Effector CD4-positive, alpha-beta T cell (primary cell): Measurements from ENCODE around the gene MCF2L.
A peak's percentile ranks its signal among the peaks of the same experiment; 100 is the strongest.
"Not testable (repeated sequence)": the region's sequence is repeated elsewhere in the genome, so short reads cannot be mapped to it uniquely, and the experiment has no call there.

Experiments
- DNase-seq: peaks from one replicate; pipeline ENCODE4 v3.0.0-alpha.2; 2020
- total RNA-seq: gene quantifications from one replicate; lab custom pipeline; 2026; lab: John Stamatoyannopoulos, UW

The MCF2L gene
- total RNA-seq: 23.1 reads per million, percentile 50 among the genes with 10 or more reads in this experiment

DNA sequence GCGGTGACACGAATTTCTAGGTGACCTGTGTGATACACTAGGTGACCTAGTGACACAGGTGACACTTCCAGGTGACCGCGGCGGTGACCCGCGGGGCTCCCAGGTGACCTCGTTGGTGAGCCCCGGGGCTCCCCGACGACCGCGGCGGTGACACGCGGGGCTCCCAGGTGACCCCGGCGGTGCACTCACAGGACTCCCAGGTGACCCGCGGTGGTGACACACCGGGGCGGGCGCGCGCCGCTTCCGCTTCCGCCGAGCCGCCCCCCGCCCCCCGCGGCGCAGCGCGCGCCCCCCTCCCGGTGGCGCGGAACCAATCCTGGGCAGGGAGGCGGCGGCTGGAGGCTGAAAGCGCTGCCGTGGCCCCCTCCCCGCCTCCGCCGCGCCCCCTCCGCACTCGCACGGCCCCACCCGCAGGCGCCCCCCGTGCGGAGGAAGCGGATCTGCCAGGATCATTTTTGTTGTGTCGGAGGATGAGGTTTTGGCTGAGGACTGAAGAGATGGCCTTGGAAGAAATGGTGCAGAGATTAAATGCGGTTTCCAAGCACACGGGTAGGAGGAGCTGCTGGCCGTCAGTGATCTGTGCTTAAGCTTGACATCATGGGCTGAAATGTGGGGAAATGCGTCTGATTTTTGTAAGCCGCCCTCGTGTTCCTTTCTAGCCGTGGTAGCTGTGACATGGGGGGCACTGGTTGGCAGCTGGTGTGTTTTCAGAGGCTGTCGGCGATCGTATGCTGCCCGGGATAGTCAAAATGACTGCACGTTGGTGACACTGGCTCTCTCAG, at the start of gene MCF2L:
Gene MCF2L, plus strand, starts transcription at position 305 of the 782 bp plus-strand sequence. Its CDS starts 166 bp downstream, at position 471.
- DNase-seq: peak; percentile 56

GRCh38 chr13:112923962-112924361, 45.1 kb upstream of the MCF2L start:
- no peak for DNase-seq

DNA sequence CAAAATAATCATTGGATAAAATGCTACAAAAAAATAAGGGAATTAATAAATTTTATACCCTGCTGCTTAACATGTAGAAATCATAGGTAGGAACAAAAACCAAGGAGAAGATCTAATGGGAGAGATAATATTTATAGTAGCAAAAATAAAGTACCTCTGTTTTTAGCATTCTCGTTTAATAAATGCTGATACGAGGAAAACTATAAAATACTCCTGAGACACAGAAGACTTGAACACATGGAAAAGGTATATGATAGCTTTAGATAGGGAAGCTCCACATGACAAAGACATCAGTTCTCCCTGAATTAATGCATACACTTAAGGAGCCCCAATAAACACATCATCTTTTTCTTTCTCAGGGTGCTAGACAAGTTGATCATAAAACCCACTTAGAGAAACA, 44.6 kb upstream of the MCF2L start:
- DNase-seq: no peak

GRCh38 chr13:112926003-112926402, 43.0 kb upstream of the MCF2L start:
- DNase-seq: no peak

- no peak for DNase-seq
Observed at GRCh38 chr13:112926993-112927392, 42.0 kb upstream of the MCF2L start.

GRCh38 chr13:112928020-112928971, 40.7 kb upstream of the MCF2L start:
- DNase-seq: no peak

DNA sequence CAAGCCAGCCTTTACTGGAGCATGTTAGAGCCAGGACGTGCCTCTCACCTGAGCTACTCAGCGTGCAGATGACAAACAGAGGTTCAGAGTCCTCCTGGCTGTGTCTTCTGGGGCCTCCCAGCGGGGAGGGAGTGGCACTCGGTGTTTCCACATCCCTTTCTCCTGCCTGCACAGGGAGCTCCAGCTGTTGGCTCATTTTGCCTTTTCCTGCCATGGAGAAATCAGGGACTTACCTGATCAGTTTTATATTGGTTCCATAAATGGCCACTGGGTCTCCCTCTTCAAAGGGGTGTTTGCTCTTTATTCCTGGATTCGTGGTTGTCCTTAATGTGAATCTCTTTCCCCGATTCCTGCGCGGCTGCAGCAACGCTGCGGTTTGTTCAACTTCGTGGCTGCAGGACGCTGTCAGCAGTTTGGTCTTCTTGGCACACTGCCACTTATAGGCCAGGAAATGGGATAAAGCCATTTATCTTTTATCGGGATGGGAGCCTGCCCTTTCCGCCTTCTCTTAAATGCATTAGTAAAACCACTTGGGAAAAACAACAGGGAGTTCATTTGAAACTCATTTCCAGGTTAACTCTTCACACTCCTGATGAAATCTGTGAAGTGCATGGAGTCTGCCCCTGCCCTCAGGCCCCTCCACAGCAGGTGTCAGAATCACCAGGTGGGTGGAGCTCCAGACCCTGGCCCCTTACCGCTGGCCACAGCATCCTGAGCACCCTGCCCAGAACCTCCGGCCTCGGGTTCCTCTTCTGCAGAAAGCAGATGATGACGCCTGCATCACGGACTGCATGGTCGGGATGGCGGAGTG, 39.8 kb upstream of the MCF2L start:
- no peak for DNase-seq

DNA sequence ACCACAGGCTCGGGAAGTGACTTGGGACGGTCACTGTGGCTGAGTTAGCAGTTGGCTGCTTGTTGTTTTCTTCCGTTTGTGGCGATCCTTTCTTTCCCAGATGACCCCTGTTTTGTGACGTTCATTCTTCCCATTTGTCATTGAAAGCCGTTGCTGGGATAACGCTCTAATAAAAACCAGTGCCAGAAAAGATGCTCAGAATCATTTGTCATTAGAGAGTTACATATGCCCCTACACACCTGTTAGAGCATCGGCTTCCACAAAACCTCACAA, 39.3 kb upstream of the MCF2L start:
- no peak for DNase-seq

DNA sequence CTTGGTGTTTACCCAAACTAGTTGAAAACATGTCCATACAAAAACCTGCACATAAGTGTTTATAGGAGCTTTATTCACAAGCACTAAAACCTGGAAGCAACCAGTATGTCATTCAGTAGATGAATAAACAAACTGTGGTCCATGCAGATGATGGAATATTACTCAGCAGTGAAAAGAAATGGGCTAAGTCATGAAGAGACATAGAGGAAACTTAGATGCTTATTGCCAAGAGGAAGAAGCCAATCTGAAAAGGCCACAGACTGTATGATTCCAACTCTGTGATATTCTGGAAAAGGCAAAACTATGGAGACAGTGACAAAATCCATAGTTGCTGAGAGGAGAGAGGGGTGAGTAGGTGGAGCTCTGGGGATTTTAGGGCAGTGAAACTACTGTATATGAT, 38.8 kb upstream of the MCF2L start:
- no peak for DNase-seq

GRCh38 chr13:112931028-112931934, 37.7 kb upstream of the MCF2L start:
- no peak for DNase-seq

GRCh38 chr13:112932971-112933370, 36.0 kb upstream of the MCF2L start:
- no peak for DNase-seq

DNA sequence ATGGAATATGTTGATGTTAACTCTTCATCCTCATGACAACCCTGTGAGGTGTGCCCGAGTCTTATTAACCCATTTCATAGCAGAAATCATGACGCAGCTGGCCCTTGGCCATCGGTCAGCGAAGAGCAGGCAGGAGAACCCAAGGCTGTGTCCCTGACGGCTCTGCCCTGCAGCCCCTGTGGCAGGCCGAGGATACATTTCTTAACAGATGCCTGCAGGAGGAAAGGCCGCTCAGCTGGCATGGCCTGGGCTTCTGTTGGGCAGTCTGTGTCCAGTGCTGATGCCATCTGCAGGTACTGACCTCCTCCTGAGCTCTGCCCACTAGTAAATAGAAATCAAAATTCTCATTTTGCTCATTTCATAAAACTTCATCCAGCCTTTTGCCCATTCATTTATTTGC, 35.4 kb upstream of the MCF2L start:
- DNase-seq: no peak

GRCh38 chr13:112934078-112934477, 34.9 kb upstream of the MCF2L start:
- no peak for DNase-seq

- DNase-seq: no peak
Observed at GRCh38 chr13:112938680-112939079, 30.3 kb upstream of the MCF2L start.

DNA sequence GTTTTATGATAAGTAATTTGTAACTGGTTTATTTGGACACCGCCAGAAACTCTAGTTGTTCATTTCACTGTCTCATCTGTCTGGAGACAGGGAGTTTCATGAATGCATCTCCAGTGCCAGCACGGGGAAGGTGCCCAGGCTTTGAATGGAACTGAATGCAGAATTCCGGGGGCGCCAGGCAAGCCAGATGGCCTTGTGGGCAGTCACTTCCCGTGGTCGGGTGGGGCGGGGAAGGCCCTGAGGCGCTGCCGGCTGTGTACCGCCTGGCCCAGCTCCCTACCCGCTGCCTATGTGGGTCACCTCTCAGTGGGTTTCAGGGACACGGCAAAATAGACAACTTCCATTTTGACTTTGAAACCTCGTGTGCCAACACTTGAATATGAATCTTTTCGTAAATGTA, 28.8 kb upstream of the MCF2L start:
- DNase-seq: no peak

DNA sequence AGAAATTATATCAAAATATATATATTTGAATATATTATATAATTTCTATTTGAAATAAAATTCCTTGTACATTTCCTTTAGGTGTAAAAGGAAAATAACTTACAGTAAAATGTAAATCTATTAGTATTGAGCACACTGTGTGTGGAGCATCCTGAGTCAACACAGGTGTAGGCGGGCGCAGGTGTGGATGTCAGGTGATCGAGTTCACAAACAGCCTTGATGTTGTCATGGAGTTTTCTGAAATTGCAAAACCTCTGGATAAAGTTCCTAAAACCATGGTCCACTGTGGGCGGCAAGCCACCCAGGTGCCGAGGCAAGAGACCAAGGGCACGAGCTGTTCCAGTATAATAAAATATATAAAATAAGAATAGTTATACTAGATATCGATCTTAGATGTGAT, 27.7 kb upstream of the MCF2L start:
- DNase-seq: no peak

DNA sequence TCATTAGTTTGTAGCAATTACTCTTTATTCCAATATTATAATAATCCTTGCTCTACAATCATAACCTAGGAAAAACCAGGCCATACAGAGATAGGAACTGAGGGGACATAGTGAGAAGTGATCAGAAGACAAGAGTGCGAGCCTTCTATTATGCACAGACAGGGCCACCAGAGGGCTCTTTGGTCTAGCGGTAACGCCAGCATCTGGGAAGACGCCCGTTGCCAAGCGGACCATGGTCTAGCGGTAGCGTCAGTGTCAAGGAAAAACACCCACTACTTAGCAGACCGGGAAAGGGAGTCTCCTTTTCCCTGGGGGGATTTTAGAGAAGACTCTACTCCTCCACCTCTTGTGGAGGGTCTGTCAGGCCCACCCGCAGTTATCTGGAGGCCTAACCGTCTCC, 27.2 kb upstream of the MCF2L start:
- not testable (repeated sequence) for DNase-seq

DNA sequence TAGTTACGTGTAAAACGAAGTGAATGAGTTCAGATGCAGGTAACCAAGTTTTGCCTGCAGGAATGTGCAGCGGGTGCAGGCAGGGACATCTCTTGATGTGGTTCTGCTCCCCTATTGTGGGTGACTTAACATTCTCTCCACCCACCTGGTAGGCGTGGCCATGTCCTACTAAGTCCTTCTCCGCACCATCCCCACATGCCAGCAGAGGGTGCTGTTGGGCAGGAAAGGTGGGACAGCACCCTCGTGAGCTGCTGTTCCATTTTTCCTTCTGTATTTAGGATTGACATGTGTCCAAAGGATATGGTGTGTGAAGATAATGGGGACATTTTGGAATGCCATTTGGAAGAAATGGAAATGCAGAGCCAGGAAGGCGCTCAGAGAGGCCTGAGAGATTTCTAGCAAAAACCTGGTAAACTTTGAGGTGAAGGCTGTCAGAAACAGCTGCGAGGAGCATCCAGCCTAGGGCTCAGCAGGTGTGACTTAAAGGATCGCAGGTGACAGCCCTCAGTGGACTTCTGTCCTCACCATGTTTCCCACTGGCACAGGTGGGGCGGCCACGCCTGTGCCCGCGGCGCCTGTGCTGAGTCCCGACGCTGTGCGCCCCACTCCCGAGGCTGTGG, 26.2 kb upstream of the MCF2L start:
- peak; percentile 95 for DNase-seq

DNA sequence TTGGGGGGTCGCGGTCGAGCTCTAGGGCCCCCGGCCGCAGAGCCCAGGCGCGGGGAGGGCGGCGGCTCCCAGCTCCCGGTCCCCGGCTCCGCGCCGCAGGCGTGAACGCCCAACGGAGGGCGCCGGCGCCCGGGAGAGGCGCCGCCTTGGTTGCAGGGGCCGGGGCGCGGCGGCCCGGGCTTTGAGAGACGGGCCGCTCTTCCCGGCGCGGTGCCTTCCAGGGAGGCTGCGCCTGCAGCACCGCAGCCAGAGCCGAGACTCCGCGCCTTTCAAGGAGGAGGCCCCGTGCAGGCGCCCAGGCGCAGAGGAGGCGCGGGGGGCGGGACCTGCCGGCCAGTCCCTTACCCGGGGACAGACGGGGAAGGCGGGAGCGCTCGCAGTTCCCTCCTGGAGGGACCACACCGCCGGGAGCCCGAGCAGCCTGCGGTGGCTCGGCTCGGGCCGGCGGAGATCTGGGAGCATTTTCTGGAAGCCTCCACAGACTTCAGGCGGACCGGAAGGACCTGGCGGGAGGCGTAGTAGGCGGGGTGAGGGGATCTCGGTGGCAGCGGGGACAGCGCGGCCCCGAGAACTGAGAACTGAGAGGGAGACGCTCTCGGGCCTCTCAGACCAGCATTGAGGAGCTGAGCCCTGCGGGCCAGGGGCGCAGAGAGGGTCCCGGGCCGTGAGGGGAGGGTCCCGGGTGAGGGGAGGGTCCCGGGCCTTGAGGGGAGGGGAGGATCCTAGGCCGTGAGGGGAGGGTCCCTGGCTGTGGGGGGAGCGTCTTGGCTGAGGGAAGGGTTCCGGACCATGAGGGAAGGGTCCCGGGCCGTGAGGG, 25.5 kb upstream of the MCF2L start:
- DNase-seq: peak; percentile 17

- DNase-seq: no peak
Observed at GRCh38 chr13:112947796-112948195, 21.2 kb upstream of the MCF2L start.
